Measurements from ENCODE around the gene C8G. TPM values are rescaled to one million over a fixed set of nuclear protein-coding genes. Genes with fewer than 3 reads are reported as not detected.

The C8G gene
- total RNA-seq, 1 experiment from 2014 or later = 2.9 TPM

GRCh38 chr9:136934277-136934676 lies 10.8 kb upstream of the C8G start:
- Histone ChIP-seq H3K4me3 (ENCODE audit: low read depth in 2 of 2, low read length in 2 of 2) (no peak overlapping the region), H3K27me3 (ENCODE audit: control insufficient read depth, insufficient read depth, low read length) (no peaks in the 10 kb centered on the region), H3K4me1 (ENCODE audit: control insufficient read depth, insufficient read depth, low read length) (no peaks in the 10 kb centered on the region), H3K36me3 (ENCODE audit: control insufficient read depth, insufficient read depth, low read length) (no peaks in the 10 kb centered on the region; the same call in 1 of the 2 replicates), H3K27ac (ENCODE audit: low read length) (no peak overlapping the region), H3K9me3 (ENCODE audit: control insufficient read depth, insufficient read depth, low read depth, low read length) (no peaks in the 10 kb centered on the region)
- CTCF ChIA-PET = no interaction called here
- intact Hi-C loops (cut with micrococcal nuclease; ENCODE audit: unreplicated experiment) (no loop called here), in situ Hi-C loops (cut with HindIII; ENCODE audit: low pct_unique_long_range_greater_than_20kb, low sequenced_read_pairs) (no loop called here)
- ATAC-seq (no peak), DNase-seq (ENCODE audit: low read depth, low spot score) (no peak)
- TF ChIP-seq TCF7L2 (IDR thresholded peaks at IDR 0.05; ENCODE audit: low read depth, low read length) (no peak), SIN3A (IDR thresholded peaks at IDR 0.05; ENCODE audit: borderline replicate concordance, insufficient read depth, low read depth, low read length) (no peak), REST (IDR thresholded peaks at IDR 0.05; ENCODE audit: insufficient read depth in 1 of 2, low read depth in 2 of 2, low read length in 1 of 2) (no peak), POLR2AphosphoS5 (IDR thresholded peaks at IDR 0.05; ENCODE audit: low read depth, low read length) (no peak)
- TF ChIP-seq, protein P1, sequence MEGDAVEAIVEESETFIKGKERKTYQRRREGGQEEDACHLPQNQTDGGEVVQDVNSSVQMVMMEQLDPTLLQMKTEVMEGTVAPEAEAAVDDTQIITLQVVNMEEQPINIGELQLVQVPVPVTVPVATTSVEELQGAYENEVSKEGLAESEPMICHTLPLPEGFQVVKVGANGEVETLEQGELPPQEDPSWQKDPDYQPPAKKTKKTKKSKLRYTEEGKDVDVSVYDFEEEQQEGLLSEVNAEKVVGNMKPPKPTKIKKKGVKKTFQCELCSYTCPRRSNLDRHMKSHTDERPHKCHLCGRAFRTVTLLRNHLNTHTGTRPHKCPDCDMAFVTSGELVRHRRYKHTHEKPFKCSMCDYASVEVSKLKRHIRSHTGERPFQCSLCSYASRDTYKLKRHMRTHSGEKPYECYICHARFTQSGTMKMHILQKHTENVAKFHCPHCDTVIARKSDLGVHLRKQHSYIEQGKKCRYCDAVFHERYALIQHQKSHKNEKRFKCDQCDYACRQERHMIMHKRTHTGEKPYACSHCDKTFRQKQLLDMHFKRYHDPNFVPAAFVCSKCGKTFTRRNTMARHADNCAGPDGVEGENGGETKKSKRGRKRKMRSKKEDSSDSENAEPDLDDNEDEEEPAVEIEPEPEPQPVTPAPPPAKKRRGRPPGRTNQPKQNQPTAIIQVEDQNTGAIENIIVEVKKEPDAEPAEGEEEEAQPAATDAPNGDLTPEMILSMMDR (IDR thresholded peaks at IDR 0.05) = no peak
- no TSS peak for BruUV-seq (replicated peaks)
- POLR2A ChIA-PET = no interaction called here

GRCh38 chr9:136935651-136936050 lies 9.4 kb upstream of the C8G start:
- in situ Hi-C loops (cut with HindIII; ENCODE audit: low pct_unique_long_range_greater_than_20kb, low sequenced_read_pairs) (no loop called here), intact Hi-C loops (cut with micrococcal nuclease; ENCODE audit: unreplicated experiment) (no loop called here)
- CTCF ChIA-PET = no interaction called here
- POLR2A ChIA-PET = no interaction called here
- Histone ChIP-seq H3K4me1 (ENCODE audit: control insufficient read depth, insufficient read depth, low read length) (no peaks in the 10 kb centered on the region), H3K36me3 (ENCODE audit: control insufficient read depth, insufficient read depth, low read length) (no peaks in the 10 kb centered on the region; the same call in 1 of the 2 replicates), H3K27me3 (ENCODE audit: control insufficient read depth, insufficient read depth, low read length) (no peaks in the 10 kb centered on the region), H3K9me3 (ENCODE audit: control insufficient read depth, insufficient read depth, low read depth, low read length) (no peaks in the 10 kb centered on the region), H3K27ac (ENCODE audit: low read length) (no peak overlapping the region), H3K4me3 (ENCODE audit: low read depth in 2 of 2, low read length in 2 of 2) (no peak overlapping the region)
- ATAC-seq (no peak), DNase-seq (ENCODE audit: low read depth, low spot score) (no peak)
- no TSS peak for BruUV-seq (replicated peaks)
- TF ChIP-seq SIN3A (IDR thresholded peaks at IDR 0.05; ENCODE audit: borderline replicate concordance, insufficient read depth, low read depth, low read length) = no peak
- no peak for TF ChIP-seq REST (IDR thresholded peaks at IDR 0.05; ENCODE audit: insufficient read depth in 1 of 2, low read depth in 2 of 2, low read length in 1 of 2)
- no peak for TF ChIP-seq POLR2AphosphoS5 (IDR thresholded peaks at IDR 0.05; ENCODE audit: low read depth, low read length)
- TF ChIP-seq, protein P1 (IDR thresholded peaks at IDR 0.05) = no peak
- TF ChIP-seq TCF7L2 (IDR thresholded peaks at IDR 0.05; ENCODE audit: low read depth, low read length) = no peak
